Thyroid gland (tissue), 4 donors: ENCODE measurements around the gene PRKCE.

Experiments
- POLR2A ChIP-seq, 2 donors: fragments of 450-650 bp; IDR thresholded peaks; one replicate each; pipeline ENCODE4 v1.6.1; 2017; ENCODE audit warnings: antibody characterized with exemption in 2 of 2, mild to moderate bottlenecking in 2 of 2, moderate library complexity in 1 of 2
- TF ChIP-seq, protein P1 (sequence below), 6 experiments: fragments of 200-600 bp in 3 of 6; fragments of 450-650 bp in 3 of 6; sonication (generic) in 3 of 6; IDR thresholded peaks; one replicate each; pipeline ENCODE4 v1.5.1; 2016 to 2019; ENCODE audit warnings: antibody characterized with exemption in 6 of 6, mild to moderate bottlenecking in 2 of 6, inconsistent platforms in 1 of 6, moderate library complexity in 1 of 6

DNA sequence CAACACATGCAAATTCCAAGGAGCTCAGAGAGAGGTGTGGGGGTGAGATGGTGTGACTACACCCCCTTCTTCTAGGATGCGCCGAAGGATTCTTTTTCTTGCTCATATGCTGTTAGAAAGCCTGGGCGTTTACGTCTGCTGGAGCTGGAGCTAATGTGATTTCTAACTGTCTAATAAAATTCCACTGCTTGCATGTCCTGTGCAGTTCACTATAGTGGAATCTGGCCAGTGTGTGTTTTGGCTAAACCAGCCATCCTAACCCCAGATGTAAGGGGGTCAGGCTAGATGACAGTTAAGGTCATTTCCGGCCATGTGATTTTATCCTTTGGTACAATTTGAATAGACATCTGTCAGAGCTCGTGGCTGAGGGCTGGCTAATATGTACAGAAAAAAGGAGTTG, 194.1 kb downstream of the PRKCE start:
- TF ChIP-seq, protein P1, sequence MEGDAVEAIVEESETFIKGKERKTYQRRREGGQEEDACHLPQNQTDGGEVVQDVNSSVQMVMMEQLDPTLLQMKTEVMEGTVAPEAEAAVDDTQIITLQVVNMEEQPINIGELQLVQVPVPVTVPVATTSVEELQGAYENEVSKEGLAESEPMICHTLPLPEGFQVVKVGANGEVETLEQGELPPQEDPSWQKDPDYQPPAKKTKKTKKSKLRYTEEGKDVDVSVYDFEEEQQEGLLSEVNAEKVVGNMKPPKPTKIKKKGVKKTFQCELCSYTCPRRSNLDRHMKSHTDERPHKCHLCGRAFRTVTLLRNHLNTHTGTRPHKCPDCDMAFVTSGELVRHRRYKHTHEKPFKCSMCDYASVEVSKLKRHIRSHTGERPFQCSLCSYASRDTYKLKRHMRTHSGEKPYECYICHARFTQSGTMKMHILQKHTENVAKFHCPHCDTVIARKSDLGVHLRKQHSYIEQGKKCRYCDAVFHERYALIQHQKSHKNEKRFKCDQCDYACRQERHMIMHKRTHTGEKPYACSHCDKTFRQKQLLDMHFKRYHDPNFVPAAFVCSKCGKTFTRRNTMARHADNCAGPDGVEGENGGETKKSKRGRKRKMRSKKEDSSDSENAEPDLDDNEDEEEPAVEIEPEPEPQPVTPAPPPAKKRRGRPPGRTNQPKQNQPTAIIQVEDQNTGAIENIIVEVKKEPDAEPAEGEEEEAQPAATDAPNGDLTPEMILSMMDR (IDR thresholded peaks at IDR 0.05) = no peak
- no peak for TF ChIP-seq POLR2A (IDR thresholded peaks at IDR 0.05)
